Activated CD4-positive, alpha-beta T cell treated with anti-CD3 and anti-CD28 coated beads, Interleukin-2, amount 10 ng/mL, durations not matched to agents 7 days and 5 days (primary cell): ENCODE results near the gene WNT16. TPM values are rescaled to one million over a fixed set of nuclear protein-coding genes. Genes with fewer than 3 reads are reported as not detected.

ENCODE experiments used
- CTCF ChIA-PET: fragments of 350-600 bp; sonication (Branson Sonifier 250); formaldehyde crosslinking; loops from one replicate; lab custom pipeline; 2021; ENCODE audit warnings: antibody characterized with exemption; lab: Charles Lee
- POLR2A ChIA-PET: fragments of 350-600 bp; sonication (Branson Sonifier 250); formaldehyde crosslinking; loops from one replicate; lab custom pipeline; 2021; ENCODE audit warnings: antibody characterized with exemption; lab: Charles Lee
- DNase-seq: peaks from one replicate; pipeline ENCODE4 v3.0.0-alpha.2; 2020
- H3K27ac Mint-ChIP-seq: one replicate; pipeline ENCODE4 v1.8.0; 2021; ENCODE audit warnings: mild to moderate bottlenecking, moderate library complexity, mixed read lengths
- H3K27me3 Mint-ChIP-seq: one replicate; pipeline ENCODE4 v1.8.0; 2021; ENCODE audit warnings: mixed read lengths
- H3K36me3 Mint-ChIP-seq: one replicate; pipeline ENCODE4 v1.8.0; 2021; ENCODE audit warnings: low read depth, mixed read lengths
- H3K4me1 Mint-ChIP-seq: one replicate; pipeline ENCODE4 v1.8.0; 2021; ENCODE audit warnings: mixed read lengths
- H3K4me3 Mint-ChIP-seq: one replicate; pipeline ENCODE4 v1.8.0; 2021; ENCODE audit warnings: mild to moderate bottlenecking, moderate library complexity, mixed read lengths
- H3K9me3 Mint-ChIP-seq: one replicate; pipeline ENCODE4 v1.8.0; 2021; ENCODE audit warnings: mixed read lengths
- total RNA-seq, 2 experiments: library from RNA; stranded (reverse); gene quantifications; one replicate each; pipeline ENCODE4 v1.2.3, GENCODE V29; 2021

Gene WNT16
- total RNA-seq, 2 experiments from 2014 or later: not detected

- Mint-ChIP-seq H3K9me3 (no peaks in the 10 kb centered on the region), H3K27me3 (no peaks in the 10 kb centered on the region), H3K4me1 (peaks cover 48% of the 10 kb centered on the region), H3K36me3 (peaks cover 21% of the 10 kb centered on the region), H3K27ac (no peak overlapping the region), H3K4me3 (no peak overlapping the region)
- ChIA-PET POLR2A (no interaction called here), CTCF (interaction anchor here (0.6 to 1.7 kb wide), 3 partner anchors 17 to 155 kb away, joined by 3 to 4 read pairs (median 4); no protein-coding TSS in a partner anchor)
- DNase-seq: no peak
Observed at GRCh38 chr7:121390617-121391016, 61.8 kb downstream of the WNT16 start.

Other genes with a start within 250 kb of the WNT16 start
- 10 to 100 TPM; 12.2 to 15.6 TPM for gene FAM3C, start 67.3 kb downstream of the WNT16 start, total RNA-seq